Smooth muscle cell (in vitro differentiated cells): Measurements from ENCODE around the gene DLX4. TPM values are rescaled to one million over a fixed set of nuclear protein-coding genes. Genes with fewer than 3 reads are reported as not detected.
A peak's percentile ranks its signal among the peaks of the same experiment; 100 is the strongest.

ENCODE experiments used
- DNase-seq: peaks from one replicate; lab custom pipeline; 2025; ENCODE audit not compliant: unreplicated experiment; lab: John Stamatoyannopoulos, UW
- H2AFZ ChIP-seq: fragments of 200-600 bp; sonication (generic); 2 replicates; pipeline ENCODE4 v1.6.0; 2016; ENCODE audit warnings: antibody characterized with exemption, low read depth, mild to moderate bottlenecking
- H3F3A ChIP-seq: fragments of 200-600 bp; sonication (generic); 2 replicates; pipeline ENCODE4 v1.6.0; 2017; ENCODE audit warnings: antibody characterized with exemption, low read depth
- H3K27ac ChIP-seq: fragments of 200-600 bp; sonication (generic); 2 replicates; pipeline ENCODE4 v1.5.1; 2016; ENCODE audit warnings: low read depth, mild to moderate bottlenecking
- H3K27me3 ChIP-seq: fragments of 200-600 bp; sonication (generic); 2 replicates; pipeline ENCODE4 v1.6.1; 2016; ENCODE audit warnings: low read depth, mild to moderate bottlenecking
- H3K36me3 ChIP-seq: fragments of 200-600 bp; sonication (generic); 2 replicates; pipeline ENCODE4 v1.5.1; 2016; ENCODE audit warnings: low read depth
- H3K4me1 ChIP-seq: fragments of 200-600 bp; sonication (generic); 2 replicates; pipeline ENCODE4 v1.5.1; 2016; ENCODE audit warnings: low read depth
- H3K4me2 ChIP-seq: fragments of 200-600 bp; sonication (generic); 2 replicates; pipeline ENCODE4 v1.6.0; 2016; ENCODE audit warnings: mild to moderate bottlenecking
- H3K4me3 ChIP-seq: fragments of 200-600 bp; sonication (generic); 2 replicates; pipeline ENCODE4 v1.5.1; 2016; ENCODE audit warnings: mild to moderate bottlenecking
- H3K79me2 ChIP-seq: fragments of 200-600 bp; sonication (generic); 2 replicates; pipeline ENCODE4 v1.6.0; 2016; ENCODE audit warnings: low read depth, mild to moderate bottlenecking
- H3K9ac ChIP-seq: fragments of 200-600 bp; sonication (generic); 2 replicates; pipeline ENCODE4 v1.6.0; 2016; ENCODE audit warnings: low read depth
- H3K9me3 ChIP-seq: fragments of 200-600 bp; sonication (generic); replicated peaks from 2 replicates; pipeline ENCODE4 v1.5.1; 2016; ENCODE audit warnings: low read depth
- H4K20me1 ChIP-seq: fragments of 200-600 bp; sonication (generic); 2 replicates; pipeline ENCODE4 v1.6.0; 2016; ENCODE audit warnings: low read depth
- CTCF ChIP-seq: fragments of 200-600 bp; sonication (generic); IDR thresholded peaks from 2 replicates; pipeline ENCODE4 v1.5.1; 2017; ENCODE audit warnings: borderline replicate concordance, mild to moderate bottlenecking, antibody characterized with exemption; ENCODE audit not compliant: insufficient read depth, poor library complexity, severe bottlenecking
- WGBS: methylation state at CpG from one replicate; pipeline ENCODE4 v1.1.7; 2016; ENCODE audit warnings: low lambda C conversion rate; 5-methylcytosine and 5-hydroxymethylcytosine counted together
- polyA plus RNA-seq: library from polyadenylated mRNA; unstranded; fragments of >200 nt; fragmentation: Nextera tagmentation; extraction: Ambion mirVana; gene quantifications from 2 replicates; pipeline ENCODE4 v1.2.1, GENCODE V29; 2016
- total RNA-seq: library from RNA; depleted of rRNA; stranded (reverse); fragments of >200 nt; gene quantifications from 2 replicates; pipeline ENCODE4 v1.2.3, GENCODE V29; 2014

Gene DLX4
- total and polyA plus RNA-seq, 2 experiments from 2014 or later: 0.19 TPM; not detected in 1

DNA sequence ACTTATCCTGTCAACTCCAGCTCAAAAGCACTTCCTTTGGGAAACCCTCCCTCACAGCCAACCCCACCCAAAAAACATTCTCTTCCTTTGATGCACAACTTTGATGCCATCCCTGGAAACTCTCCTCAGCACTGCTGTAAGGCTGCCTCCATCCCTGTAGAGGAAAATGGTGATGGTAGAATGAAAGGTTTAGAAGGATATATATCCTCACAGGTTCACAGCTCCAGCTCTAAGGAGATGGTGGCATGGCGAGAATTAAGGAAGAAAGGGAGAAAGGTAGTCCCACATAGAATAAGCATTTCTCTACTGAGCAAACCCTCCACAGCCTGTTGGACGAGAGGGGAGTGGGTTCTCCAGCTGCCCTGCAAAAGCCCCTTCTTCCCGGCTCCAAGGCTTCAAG is 2.2 kb upstream of the DLX4 start:
- no peaks in the 10 kb centered on the region for H3F3A ChIP-seq
- H3K4me1 ChIP-seq: peaks cover 41% of the 10 kb centered on the region
- H3K27ac ChIP-seq: no peak overlapping the region
- peaks cover 99% of the 10 kb centered on the region for H3K27me3 ChIP-seq
- WGBS: 51% methylated on average over 3 of the region's 3 CpGs
- H3K9me3 ChIP-seq: no peaks in the 10 kb centered on the region
- no peaks in the 10 kb centered on the region for H4K20me1 ChIP-seq
- no peak for DNase-seq
- no peak overlapping the region for H3K4me2 ChIP-seq
- H3K79me2 ChIP-seq: no peaks in the 10 kb centered on the region
- TF ChIP-seq CTCF: no peak
- no peak overlapping the region for H3K4me3 ChIP-seq
- H3K36me3 ChIP-seq: no peaks in the 10 kb centered on the region
- H2AFZ ChIP-seq: no peak overlapping the region
- no peak overlapping the region for H3K9ac ChIP-seq

GRCh38 chr17:49967205-49967604 is 1.8 kb upstream of the DLX4 start:
- no peaks in the 10 kb centered on the region for H4K20me1 ChIP-seq
- H3K9ac ChIP-seq: no peak overlapping the region

DNA sequence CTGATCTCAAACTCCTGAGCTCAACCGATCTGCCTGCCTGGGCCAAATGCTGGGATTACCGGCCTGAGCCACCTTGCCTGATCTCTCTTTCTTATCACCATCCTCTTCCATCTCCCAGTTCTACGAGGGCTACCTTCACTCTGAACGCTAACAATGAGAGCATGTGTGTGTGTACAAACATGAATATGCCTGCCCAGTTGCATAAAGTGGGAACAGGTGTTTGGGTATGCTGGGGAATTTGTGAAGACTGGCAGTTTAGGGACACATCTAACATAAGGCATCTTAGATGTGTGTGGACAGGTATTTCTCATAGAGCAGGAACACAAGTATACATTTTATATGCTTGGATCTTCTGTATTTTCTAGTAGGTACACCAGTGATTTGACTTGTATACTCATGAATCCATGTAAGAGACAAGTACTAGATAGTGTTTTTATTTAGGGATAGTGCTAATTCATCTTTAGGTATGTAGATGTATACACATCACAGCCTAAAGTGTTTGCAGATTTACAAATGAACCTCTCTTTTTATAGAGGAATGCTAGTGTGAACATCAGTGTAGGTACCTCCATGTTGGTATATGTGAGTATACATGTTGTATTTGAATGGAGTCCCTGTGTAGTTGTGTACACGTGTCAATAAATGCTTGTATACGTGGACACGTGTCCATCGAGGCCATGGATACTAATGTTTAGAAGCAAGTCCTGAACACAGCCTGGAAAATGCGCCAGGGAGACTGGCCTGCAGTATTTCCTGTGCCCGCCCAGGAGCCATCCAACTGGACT is 1.2 kb upstream of the DLX4 start:
- Histone ChIP-seq H3K4me2 (peak overlapping the region; percentile 87), H3K4me3 (peak overlapping the region; percentile 49), H3K9ac (peak overlapping the region; percentile 49), H3K27ac (no peak overlapping the region), H3K4me1 (peaks cover 50% of the 10 kb centered on the region), H3K79me2 (no peaks in the 10 kb centered on the region), H3K9me3 (no peaks in the 10 kb centered on the region), H4K20me1 (no peaks in the 10 kb centered on the region), H2AFZ (no peak overlapping the region), H3F3A (no peaks in the 10 kb centered on the region), H3K36me3 (no peaks in the 10 kb centered on the region), H3K27me3 (peaks cover 99% of the 10 kb centered on the region)
- WGBS: 22% methylated on average over 10 of the region's 10 CpGs
- no peak for DNase-seq
- TF ChIP-seq CTCF: no peak

More at GRCh38 chr17:49967205-49967604, 1.8 kb upstream of the DLX4 start:
- no peak overlapping the region for H3K27ac ChIP-seq
- no peak overlapping the region for H2AFZ ChIP-seq
- H3K4me2 ChIP-seq: no peak overlapping the region
- H3K9me3 ChIP-seq: no peaks in the 10 kb centered on the region
- H3K4me1 ChIP-seq: peaks cover 45% of the 10 kb centered on the region
- DNase-seq: no peak
- peaks cover 99% of the 10 kb centered on the region for H3K27me3 ChIP-seq
- H3K79me2 ChIP-seq: no peaks in the 10 kb centered on the region
- 34% methylated on average over 3 of the region's 3 CpGs for WGBS
- no peaks in the 10 kb centered on the region for H3K36me3 ChIP-seq
- no peak overlapping the region for H3K4me3 ChIP-seq
- no peak for TF ChIP-seq CTCF
- no peaks in the 10 kb centered on the region for H3F3A ChIP-seq
